ENCODE data around the gene NPAS3.

GRCh38 chr14:33035416-33036194 lies 96.9 kb downstream of the NPAS3 start:
- TF ChIP-seq GATA2 (IDR thresholded peaks at IDR 0.05; ENCODE audit: low read depth, low read length) (no peak), GATA3 (IDR thresholded peaks at IDR 0.05; ENCODE audit: low read depth, low read length) (no peak)
